ENCODE measurements around the gene PKMYT1. TPM values are rescaled to one million over a fixed set of nuclear protein-coding genes. Genes with fewer than 3 reads are reported as not detected.

Gene PKMYT1
- total and polyA plus RNA-seq, 9 of the 15 experiments (the other 6 are each of a cell fraction or from before 2014, with no cell fraction given) = 8.7 to 201 (median 37.8) TPM

GRCh38 chr16:2980227-2981176 is at the start of gene PKMYT1 (continued):
- 0 out of 2 replicates have a peak, but pooled peaks have one; percentile 41 for TF ChIP-seq RREB1 (CRISPR knock-in tag; IDR thresholded peaks at IDR 0.05)
- peak; percentile 65 for TF ChIP-seq CTBP1 (IDR thresholded peaks at IDR 0.05; ENCODE audit: borderline replicate concordance)
- TF ChIP-seq ZNF174 (CRISPR knock-in tag; IDR thresholded peaks at IDR 0.05) = no peak
- peak; percentile 97 for TF ChIP-seq ZFX (CRISPR knock-in tag; IDR thresholded peaks at IDR 0.05)
- 0 out of 2 replicates have a peak, but pooled peaks have one; percentile 5 for TF ChIP-seq KDM2B (CRISPR knock-in tag; IDR thresholded peaks at IDR 0.05)
- TF ChIP-seq E2F3 (CRISPR knock-in tag; IDR thresholded peaks at IDR 0.05) = peak; percentile 70
- TF ChIP-seq ZSCAN32 (CRISPR knock-in tag; IDR thresholded peaks at IDR 0.05) = no peak
- TF ChIP-seq YY1 (IDR thresholded peaks at IDR 0.05; ENCODE audit: borderline replicate concordance in 1 of 3, control insufficient read depth in 1 of 3, extremely low read depth in 1 of 3, insufficient read depth in 3 of 3, insufficient read length in 1 of 3, insufficient replicate concordance in 2 of 3, low read depth in 1 of 3, low read length in 2 of 3) = peak in 1 of 3 experiments; percentile 43
- 0 out of 2 replicates have a peak, but pooled peaks have one; percentile 20 for TF ChIP-seq ZNF609 (CRISPR knock-in tag; IDR thresholded peaks at IDR 0.05; ENCODE audit: borderline replicate concordance)
- no peak for TF ChIP-seq PHF21A (IDR thresholded peaks at IDR 0.05; ENCODE audit: borderline replicate concordance, low read depth)
- no peak for TF ChIP-seq PKNOX1 (IDR thresholded peaks at IDR 0.05)
- no peak for TF ChIP-seq SMAD3 (CRISPR knock-in tag; conservative IDR thresholded peaks at IDR 0.05)
- TF ChIP-seq KDM5B (IDR thresholded peaks at IDR 0.05; ENCODE audit: insufficient replicate concordance, low read depth, low read length) = peak; percentile 75
- TF ChIP-seq LEF1 (IDR thresholded peaks at IDR 0.05) = no peak
